ENCODE measurements around the gene TARBP2.
"Not testable (repeated sequence)": the region's sequence is repeated elsewhere in the genome, so short reads cannot be mapped to it uniquely, and the experiment has no call there.

TARBP2 gene

DNA sequence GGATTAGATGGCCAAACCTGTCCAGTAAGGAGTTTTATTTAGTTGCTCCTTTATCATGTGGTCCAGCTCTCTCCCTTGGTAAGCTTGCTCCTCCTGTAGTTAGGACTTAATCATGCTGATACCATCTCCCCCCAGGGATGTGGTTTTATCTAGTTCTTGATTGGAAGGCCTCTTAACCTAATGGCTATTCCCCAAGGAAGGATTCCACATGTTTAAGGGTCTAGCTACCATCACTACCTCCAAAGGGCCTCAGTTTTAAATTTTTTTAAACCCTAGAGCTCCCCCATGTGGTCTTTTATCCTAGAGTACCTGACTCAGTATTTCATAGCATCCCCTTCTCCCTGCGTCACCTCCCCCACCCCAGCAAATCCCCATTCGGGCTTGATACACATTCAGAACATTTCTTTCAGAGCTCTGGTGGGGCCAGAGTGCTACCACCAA lies 24.3 kb upstream of the TARBP2 start:
- no peak for DNase-seq (ENCODE audit: low spot score)

GRCh38 chr12:53478865-53479264 lies 22.2 kb upstream of the TARBP2 start:
- DNase-seq (ENCODE audit: low spot score): no peak

GRCh38 chr12:53479331-53479730 lies 21.8 kb upstream of the TARBP2 start:
- DNase-seq (ENCODE audit: low spot score): no peak

DNA sequence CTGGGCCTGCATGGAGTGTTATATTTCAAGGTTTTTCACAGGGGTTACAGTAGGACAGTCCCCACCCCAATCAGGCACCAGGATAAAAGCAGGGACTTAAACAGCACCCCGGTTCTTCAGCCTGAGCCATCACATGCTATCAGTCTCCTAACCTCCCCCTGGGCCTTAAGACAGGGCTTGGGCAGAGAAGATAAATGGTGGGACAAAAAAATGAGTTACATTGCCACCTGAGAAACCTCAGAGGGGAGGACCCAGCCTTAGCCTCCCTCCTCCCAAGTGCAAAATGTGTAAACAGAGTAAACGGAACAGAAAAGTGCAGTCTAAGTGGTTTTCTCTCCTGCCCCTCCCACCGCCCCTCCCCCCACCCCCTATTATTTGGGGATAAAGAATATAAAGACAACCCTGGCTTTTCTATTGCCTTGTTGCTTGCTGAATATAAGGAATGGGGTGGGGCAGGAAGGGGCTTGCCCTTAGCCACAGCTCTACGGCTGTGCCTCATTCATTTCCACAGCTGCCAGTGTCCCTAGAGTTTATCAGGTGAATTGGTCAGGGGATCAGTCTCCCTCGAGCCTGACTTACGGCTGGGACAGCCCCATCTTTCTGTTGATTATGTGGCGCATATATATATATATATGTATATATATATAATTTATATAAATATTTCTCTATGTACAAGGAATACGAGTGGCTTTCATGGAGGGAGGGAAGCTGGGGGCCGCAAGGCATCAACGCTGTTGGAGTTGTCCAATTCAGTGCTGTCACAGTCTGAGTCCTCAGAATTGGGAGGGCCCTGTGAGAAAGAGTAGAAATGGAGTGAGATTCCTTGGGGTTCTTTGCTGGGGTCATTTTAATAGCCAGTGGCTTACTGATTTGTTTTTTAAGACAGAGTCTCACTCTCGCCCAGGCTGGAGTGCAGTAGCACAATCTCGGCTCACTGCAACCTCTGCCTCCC lies 20.3 kb upstream of the TARBP2 start:
- DNase-seq (ENCODE audit: low spot score): no peak

DNA sequence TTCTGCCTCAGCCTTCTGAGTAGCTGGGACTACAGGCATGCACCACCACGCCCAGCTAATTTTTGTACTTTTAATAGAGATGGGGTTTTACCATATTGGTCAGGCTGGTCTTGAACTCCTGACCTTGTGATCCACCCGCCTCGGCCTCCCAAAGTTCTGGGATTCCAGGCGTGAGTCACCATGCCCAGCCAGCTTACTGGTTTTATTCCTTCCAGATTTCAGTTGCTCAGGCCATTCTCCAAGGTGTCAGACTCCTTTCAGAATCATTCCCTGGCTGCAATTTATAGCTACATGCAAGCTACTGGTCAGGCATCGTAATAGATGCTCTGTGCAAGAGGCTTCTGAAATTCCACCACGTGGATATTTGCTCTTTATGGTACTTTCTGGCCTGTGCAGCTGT lies 19.6 kb upstream of the TARBP2 start:
- not testable (repeated sequence) for DNase-seq (ENCODE audit: low spot score)

DNA sequence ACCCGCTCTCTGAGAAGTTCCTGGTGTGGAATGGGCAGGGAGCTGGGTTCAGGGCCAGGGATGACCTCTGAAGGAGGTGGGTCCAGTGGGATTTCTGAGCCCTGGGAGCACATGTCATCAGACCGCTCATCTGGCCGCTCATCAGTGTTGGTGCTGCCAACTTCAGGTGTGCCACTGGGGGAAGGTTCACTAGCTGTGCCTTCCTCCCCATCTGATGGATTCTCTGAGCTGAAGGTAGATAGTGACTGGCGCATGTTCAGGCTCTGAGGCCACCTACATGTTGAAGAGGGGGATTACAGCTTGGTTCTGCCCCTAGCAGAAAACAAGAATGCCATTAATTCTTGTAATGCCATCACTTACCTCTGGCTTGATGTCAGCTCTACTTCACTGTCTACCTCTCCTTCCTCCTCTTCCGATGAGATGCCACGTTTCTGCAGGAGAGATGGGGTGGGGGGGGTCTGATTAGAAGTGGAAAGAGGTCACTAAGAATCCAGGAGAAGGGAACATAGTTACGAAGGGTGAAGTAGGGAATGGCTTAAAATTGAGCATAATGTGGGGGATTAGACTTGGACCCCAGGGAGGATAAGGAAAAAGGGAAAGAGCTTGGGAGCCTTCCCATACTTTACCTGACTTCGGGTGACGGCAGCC lies 19.0 kb upstream of the TARBP2 start:
- DNase-seq (ENCODE audit: low spot score): no peak

GRCh38 chr12:53482626-53483168 lies 18.4 kb upstream of the TARBP2 start:
- DNase-seq (ENCODE audit: low spot score): no peak

GRCh38 chr12:53483225-53483978 lies 17.7 kb upstream of the TARBP2 start:
- DNase-seq (ENCODE audit: low spot score): no peak

DNA sequence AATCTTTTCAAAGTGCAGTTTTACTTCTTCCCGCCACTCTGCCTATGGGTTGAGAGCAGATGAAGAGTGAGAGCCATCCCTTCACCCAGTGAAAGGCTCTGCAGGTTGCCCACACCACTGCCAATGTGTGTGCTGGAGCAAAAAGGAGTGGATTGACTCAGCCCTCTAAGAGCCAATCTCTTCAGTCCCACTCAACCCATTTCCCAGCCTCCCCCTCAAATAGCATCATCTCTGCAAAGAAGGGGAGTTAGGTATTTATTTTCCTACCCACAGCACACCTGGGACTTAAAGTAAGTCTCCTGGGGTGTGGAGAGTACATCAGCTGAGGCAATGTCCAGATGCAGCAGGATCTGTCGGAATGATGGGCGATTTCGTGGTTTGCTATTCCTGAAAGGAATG lies 17.1 kb upstream of the TARBP2 start:
- no peak for DNase-seq (ENCODE audit: low spot score)

- no peak for DNase-seq (ENCODE audit: low spot score)
Measured at GRCh38 chr12:53484686-53485575, 16.2 kb upstream of the TARBP2 start.

DNA sequence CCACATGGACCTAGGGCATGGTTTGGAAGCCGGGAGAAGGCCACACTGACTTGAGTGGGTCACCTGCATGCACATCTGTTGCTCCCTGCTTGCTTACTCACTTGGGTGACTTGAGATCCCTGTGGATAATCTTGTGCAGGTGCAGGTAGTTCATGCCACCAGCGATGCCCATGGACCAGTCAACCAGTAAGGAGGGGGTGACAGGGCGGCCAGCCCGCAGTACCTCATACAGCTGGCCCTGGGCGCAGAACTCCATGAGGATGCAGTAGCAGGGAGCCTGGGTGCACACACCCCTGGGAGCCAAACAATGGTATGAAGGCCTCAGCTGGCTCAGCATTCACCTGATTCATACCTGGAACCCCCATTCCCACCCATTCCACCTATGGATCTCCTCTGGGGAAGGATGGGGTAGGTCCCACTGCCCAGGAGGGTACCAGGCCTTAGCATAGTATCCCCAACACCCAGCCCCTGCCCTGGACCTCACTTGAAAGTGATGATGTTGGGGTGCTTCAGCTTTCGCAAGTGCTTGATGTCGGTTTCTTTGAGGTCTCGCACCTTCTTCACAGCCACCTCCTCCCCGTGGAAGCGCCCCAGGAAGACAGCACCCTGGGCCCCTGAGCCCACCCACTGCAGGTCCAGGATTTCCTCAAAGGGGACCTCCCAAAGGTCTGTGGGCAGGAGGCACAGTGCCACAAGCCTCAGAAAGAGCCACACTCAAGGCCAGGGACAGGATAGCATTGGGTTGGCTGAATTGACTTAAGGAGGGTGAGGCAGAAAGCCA lies 14.9 kb upstream of the TARBP2 start:
- no peak for DNase-seq (ENCODE audit: low spot score)

DNA sequence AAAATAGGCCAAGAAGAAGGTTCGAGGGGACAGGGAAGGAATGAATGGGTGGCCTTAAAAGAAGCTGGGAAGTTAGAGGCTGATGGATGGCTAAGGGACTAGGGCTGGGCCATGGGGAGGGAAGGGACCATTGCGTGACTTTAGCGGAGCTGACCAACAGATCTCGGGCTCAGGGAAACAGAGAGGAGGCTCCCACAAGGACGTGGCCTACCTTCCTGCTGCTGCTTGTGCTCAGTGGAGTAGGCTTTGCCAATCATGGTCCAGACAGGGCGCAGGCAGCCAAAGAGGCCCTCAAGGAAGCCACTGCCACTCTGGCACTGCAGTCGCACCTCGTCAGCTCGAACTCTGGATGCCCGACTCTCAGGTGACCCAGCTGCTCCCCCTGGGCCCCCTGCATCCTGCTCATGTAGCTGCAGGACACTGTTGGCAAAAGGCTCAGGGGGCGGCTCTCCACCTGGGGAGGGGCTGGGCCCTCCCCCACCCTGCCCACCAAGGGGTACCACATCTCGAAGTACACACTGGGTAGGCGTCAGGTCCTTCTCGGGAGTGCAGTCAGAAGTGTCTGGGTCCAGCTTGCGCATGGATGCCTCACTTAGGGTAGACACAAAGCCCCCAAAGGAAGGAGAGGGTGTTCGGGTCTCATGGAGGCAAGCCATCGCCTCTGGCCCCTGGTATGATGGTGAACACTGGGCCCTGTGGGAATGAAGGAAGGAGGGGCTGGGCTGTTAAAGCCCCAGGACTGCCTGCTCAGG lies 14.2 kb upstream of the TARBP2 start:
- DNase-seq (ENCODE audit: low spot score): no peak

- DNase-seq (ENCODE audit: low spot score): no peak
Measured at GRCh38 chr12:53489242-53489864, 11.7 kb upstream of the TARBP2 start.

DNA sequence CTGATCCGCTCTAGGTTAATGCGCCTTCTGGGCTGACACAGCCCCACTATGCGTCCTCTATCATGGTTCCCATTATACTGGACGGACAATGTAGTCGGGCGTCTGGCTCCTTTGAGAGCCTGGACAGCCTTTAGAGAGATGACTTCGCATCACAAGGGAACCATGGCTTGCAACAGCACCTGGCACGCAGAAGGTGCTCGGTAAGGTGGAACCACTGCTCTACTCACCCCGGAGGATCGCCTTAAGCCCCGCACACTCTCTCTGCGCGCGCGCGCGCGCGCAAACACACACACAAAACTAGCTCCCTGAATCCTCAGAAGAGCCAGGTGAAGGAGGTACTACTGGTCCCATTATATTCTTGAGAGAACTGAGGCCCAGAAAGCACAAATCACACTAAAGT lies 8.9 kb upstream of the TARBP2 start:
- DNase-seq (ENCODE audit: low spot score): no peak

DNA sequence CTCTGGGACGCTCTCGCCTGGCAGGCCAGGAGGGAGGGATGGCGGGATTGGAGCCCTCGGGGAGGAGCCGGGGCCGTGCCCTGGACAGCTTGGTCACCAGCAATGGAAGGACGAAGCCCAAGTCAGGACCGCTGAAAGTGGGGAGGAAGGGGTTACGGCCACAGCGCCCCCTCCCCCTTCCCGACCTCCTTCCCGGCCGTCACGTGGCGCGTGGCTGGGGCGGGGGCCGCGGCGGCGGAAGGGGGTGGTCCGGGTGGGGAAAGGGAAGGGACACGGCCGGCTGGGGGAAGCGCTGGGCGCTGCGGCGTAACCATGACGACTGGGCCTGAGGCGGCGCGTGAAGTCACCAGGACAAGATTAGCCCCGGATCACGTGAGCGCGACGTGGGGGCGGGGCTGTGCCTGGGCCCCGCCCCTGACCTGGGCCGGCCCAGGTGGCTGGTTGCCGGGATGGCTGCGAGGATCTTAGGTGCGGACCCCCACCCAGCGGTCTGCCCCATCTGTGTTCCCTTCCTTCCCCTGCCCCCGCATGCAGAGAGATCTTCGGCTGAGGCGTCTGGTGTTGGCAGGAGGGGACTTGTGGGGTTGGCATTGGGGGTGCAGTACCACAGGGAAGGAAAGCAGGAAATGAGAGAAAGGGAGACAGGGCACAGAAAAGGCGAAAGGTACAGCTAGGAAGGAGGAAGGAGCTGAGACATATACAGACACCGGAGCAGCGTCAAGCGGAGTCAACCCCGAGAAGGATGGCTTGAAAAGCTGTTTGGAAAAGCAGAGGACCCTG lies 8.1 kb upstream of the TARBP2 start:
- DNase-seq (ENCODE audit: low spot score): peak; percentile 92

DNA sequence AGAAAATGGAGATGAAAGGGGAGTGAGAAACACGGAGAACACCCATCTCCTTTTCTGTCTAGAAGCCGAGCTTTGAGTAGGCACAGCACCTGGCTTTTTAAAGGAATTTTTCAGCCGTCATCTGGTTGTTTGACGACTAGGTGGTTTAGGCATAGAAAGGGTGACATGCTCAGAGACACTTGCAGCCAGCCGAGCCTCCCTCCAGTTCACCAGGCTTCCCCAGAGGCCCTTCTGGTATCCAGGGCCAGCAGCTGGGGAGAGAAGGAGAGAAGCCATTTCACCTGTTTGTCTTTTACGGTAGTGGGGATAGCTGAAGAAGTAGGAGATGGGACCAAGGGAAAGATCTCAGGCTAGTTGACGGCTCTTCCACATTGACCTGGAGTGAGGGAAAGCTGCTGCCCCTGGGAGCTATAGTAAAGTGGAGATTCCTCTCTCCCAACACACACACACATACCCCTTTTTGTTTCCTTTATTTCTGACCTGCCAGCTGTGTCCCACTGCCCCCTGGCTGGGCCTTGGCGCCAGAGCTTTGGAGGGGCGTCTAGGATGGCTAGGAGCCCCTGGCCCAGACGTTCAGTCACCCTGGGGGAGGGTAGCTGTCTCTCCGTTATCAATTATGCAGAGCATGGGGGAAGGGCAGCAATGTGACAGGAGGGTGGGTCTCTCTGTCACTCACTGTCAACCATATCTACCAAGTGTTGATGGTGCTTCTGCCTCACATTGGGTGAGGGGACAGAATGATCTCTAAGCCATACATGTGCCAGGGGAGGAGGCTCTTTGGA lies 7.3 kb upstream of the TARBP2 start:
- DNase-seq (ENCODE audit: low spot score): no peak

DNA sequence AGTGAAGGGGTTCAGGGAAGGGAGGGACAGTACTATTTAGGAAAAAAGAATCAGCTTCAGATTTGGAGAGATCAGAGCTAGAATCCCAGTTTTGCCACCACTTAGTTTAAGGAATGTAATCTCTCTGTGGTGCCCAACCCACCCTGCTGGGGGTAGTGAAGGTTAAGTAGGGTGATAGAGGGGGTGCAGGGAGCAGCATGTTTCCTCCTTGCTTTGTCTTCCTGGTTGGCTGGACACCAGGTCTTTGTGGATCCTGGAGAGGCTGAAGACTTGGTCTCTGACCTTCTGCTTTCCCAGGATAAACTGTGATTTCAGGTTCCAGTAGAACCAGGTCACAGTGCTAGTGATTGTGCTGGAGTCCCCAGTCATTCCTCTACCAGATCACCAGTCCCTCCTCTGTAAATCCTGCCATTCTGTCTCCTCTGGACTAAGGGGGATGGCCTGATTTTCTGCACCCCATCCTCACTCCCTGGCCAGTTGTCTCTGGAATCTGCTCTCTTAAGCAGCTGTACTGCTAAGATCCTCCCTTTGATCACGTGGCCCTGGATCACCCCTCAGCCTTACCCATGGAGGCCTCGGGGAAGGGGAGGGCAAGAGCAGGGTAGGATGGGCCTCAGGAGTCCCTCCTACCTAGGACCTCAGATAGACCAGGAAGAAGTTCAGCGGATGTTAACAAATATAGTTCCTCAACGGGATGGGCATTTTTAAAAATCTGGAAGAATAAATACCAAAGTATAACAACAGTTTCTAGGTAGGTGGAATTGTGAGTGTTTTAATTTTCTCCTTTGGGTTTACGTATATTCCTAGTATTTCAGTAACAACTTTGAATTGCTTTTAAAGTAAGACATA lies 5.0 kb upstream of the TARBP2 start:
- DNase-seq (ENCODE audit: low spot score): peak; percentile 64

Measured in pons (tissue), 1 donor.